Endothelial cell of umbilical vein (primary cell): Measurements from ENCODE around the gene SLC25A41. TPM values are rescaled to one million over a fixed set of nuclear protein-coding genes. Genes with fewer than 3 reads are reported as not detected.

ENCODE experiments used
- BruUV-seq: library from RNA; stranded (reverse); fragments of 400-500 nt; replicated peaks from 2 replicates; lab custom pipeline; 2021; lab: Mats Ljungman, UMichigan
- CTCF ChIA-PET: fragments of 300-600, 350-600 bp; sonication (Branson Sonifier 250); formaldehyde crosslinking; loops from one replicate; lab custom pipeline; 2021; ENCODE audit warnings: antibody characterized with exemption, inconsistent platforms; lab: Charles Lee
- POLR2A ChIA-PET: fragments of 300-600, 350-600 bp; sonication (Branson Sonifier 250); formaldehyde crosslinking; loops from one replicate; lab custom pipeline; 2021; ENCODE audit warnings: antibody characterized with exemption, inconsistent platforms; lab: Charles Lee
- DNase-seq: peaks from one replicate; pipeline ENCODE4 v3.0.0-alpha.2; 2011; ENCODE audit warnings: low read depth, low spot score
- FAIRE-seq: peaks from 2 replicates; lab custom pipeline; 2011; peaks lifted over from hg19 to GRCh38; lab: Jason Lieb, UNC
- H2AFZ ChIP-seq: 2 replicates; pipeline ENCODE4 v1.6.0; 2012; ENCODE audit warnings: low read depth, low read length, control low read depth, inconsistent platforms
- H3K27ac ChIP-seq: 2 replicates; pipeline ENCODE4 v1.5.1; 2011; ENCODE audit warnings: low read depth, mild to moderate bottlenecking, control low read depth, low read length, moderate library complexity; ENCODE audit not compliant: insufficient read depth
- H3K27me3 ChIP-seq, 2 experiments: 2 replicates each; pipeline versions ENCODE4 v1.6.0 to v1.6.1; 2011; ENCODE audit warnings: low read length in 2 of 2, mixed read lengths in 1 of 2; ENCODE audit not compliant: control insufficient read depth in 2 of 2, insufficient read depth in 2 of 2
- H3K36me3 ChIP-seq, 2 experiments: 2 replicates in 1 of 2; 3 replicates in 1 of 2; pipeline ENCODE4 v1.5.1; 2011; ENCODE audit warnings: low read length in 2 of 2, mild to moderate bottlenecking in 1 of 2, moderate library complexity in 1 of 2; ENCODE audit not compliant: control insufficient read depth in 2 of 2, insufficient read depth in 2 of 2; ENCODE audit errors: extremely low read depth in 1 of 2
- H3K4me1 ChIP-seq: 3 replicates; pipeline ENCODE4 v1.5.1; 2011; ENCODE audit warnings: mild to moderate bottlenecking, low read length; ENCODE audit not compliant: control insufficient read depth, insufficient read depth; ENCODE audit errors: extremely low read depth
- H3K4me2 ChIP-seq: 2 replicates; pipeline ENCODE4 v1.6.1; 2011; ENCODE audit warnings: low read length, control low read depth, mixed read lengths; ENCODE audit not compliant: insufficient read depth
- H3K4me3 ChIP-seq, 3 experiments: fragments of 200-600 bp in 1 of 3; sonication (generic), shearing (Covaris generic) in 1 of 3; replicated peaks in 1 of 3; 2 replicates each; pipeline ENCODE4 v1.5.1; 2011 to 2016; ENCODE audit warnings: control low read depth in 3 of 3, low read length in 3 of 3, mild to moderate bottlenecking in 2 of 3, inconsistent platforms in 1 of 3, low read depth in 1 of 3, moderate library complexity in 1 of 3; ENCODE audit not compliant: insufficient read depth in 1 of 3
- H3K79me2 ChIP-seq: 2 replicates; pipeline ENCODE4 v1.6.0; 2012; ENCODE audit warnings: low read length, inconsistent platforms; ENCODE audit not compliant: control insufficient read depth, insufficient read depth
- H3K9ac ChIP-seq: replicated peaks from 2 replicates; pipeline ENCODE3; 2011; ENCODE audit warnings: low read length, control low read depth; ENCODE audit not compliant: insufficient read depth; ENCODE audit errors: extremely low read depth
- H3K9me1 ChIP-seq: replicated peaks from 3 replicates; pipeline ENCODE4 v1.6.0; 2011; ENCODE audit warnings: mild to moderate bottlenecking, low read length; ENCODE audit not compliant: control insufficient read depth, insufficient read depth; ENCODE audit errors: extremely low read depth
- H3K9me3 ChIP-seq: replicated peaks from 2 replicates; pipeline ENCODE4 v1.5.1; 2012; ENCODE audit warnings: low read length, inconsistent platforms; ENCODE audit not compliant: control insufficient read depth, insufficient read depth
- H4K20me1 ChIP-seq: replicated peaks from 2 replicates; pipeline ENCODE3; 2011; ENCODE audit warnings: mild to moderate bottlenecking, low read length; ENCODE audit not compliant: control insufficient read depth, insufficient read depth; ENCODE audit errors: extremely low read depth
- CTCF ChIP-seq, 2 donors: IDR thresholded peaks; 1 replicate in 1 of 2; 2 replicates in 1 of 2; pipeline ENCODE4 v1.5.1; 2011; ENCODE audit warnings: low read length in 2 of 2, mild to moderate bottlenecking in 2 of 2, moderate library complexity in 2 of 2, control low read depth in 1 of 2, inconsistent platforms in 1 of 2, low read depth in 1 of 2; ENCODE audit not compliant: insufficient read depth in 1 of 2; ENCODE audit errors: extremely low read depth in 1 of 2
- EZH2 ChIP-seq: IDR thresholded peaks from 2 replicates; pipeline ENCODE4 v1.6.1; 2012; ENCODE audit warnings: borderline replicate concordance, low read depth, mild to moderate bottlenecking, moderate library complexity, low read length, inconsistent platforms; ENCODE audit not compliant: severe bottlenecking
- GATA2 ChIP-seq: IDR thresholded peaks from 2 replicates; pipeline ENCODE4 v1.7.0; 2011; ENCODE audit warnings: low read depth, mild to moderate bottlenecking, moderate library complexity, mixed read lengths, low read length; ENCODE audit not compliant: insufficient read length, insufficient read depth
- JUN ChIP-seq: IDR thresholded peaks from 2 replicates; pipeline ENCODE4 v1.6.1; 2011; ENCODE audit warnings: borderline replicate concordance, low read depth; ENCODE audit not compliant: insufficient read length, insufficient read depth
- MAX ChIP-seq: IDR thresholded peaks from 2 replicates; pipeline ENCODE4 v1.6.1; 2011; ENCODE audit not compliant: insufficient read depth, insufficient read length
- MYC ChIP-seq: IDR thresholded peaks from one replicate; pipeline ENCODE4 v1.6.1; 2011; ENCODE audit warnings: mild to moderate bottlenecking, low read depth, low read length
- POLR2A ChIP-seq: IDR thresholded peaks from 2 replicates; pipeline ENCODE4 v1.6.1; 2012; ENCODE audit warnings: low read depth, mild to moderate bottlenecking, control low read depth, low read length
- dilution Hi-C: fragments of 300-500 bp; cut with MboI; formaldehyde crosslinking; loops from one replicate; pipeline ENCODE4 v1.15.0; 2019; ENCODE audit warnings: low sequenced_read_pairs; ENCODE audit not compliant: extremely low pct_ligation_motif_present
- intact Hi-C: fragments of 100-400 bp; cut with micrococcal nuclease; formaldehyde crosslinking; loops from one replicate; pipeline ENCODE4 v1.10.0; 2022
- polyA plus RNA-seq, 4 experiments: library from polyadenylated mRNA; depleted of rRNA in 3 of 4; stranded (reverse) in 3 of 4; unstranded in 1 of 4; fragments of >200 nt; gene quantifications; 2 replicates each; pipeline versions ENCODE4 v1.2.1 to v1.2.3, GENCODE V29; 2011 to 2012; ENCODE audit warnings: missing spikeins in 1 of 4
- total RNA-seq: library from RNA; stranded (reverse); gene quantifications from 2 replicates; pipeline ENCODE4 v1.2.3, GENCODE V29; 2021

Gene SLC25A41
- total and polyA plus RNA-seq, 2 donors (not counting 3 experiments of a cell fraction or from before 2014, with no cell fraction given) = 0.21 TPM; not detected in 1

GRCh38 chr19:6480848-6481415 lies 47.4 kb upstream of the SLC25A41 start:
- no peak overlapping the region for H3K27ac ChIP-seq
- H3K27me3 ChIP-seq = peaks cover 0 to under 1% of the 10 kb centered on the region in 2 experiments
- no peak for DNase-seq
- no peaks in the 10 kb centered on the region for H4K20me1 ChIP-seq
- dilution Hi-C loops (no loop called here), intact Hi-C loops (no loop called here)
- H3K4me1 ChIP-seq = peaks cover 2% of the 10 kb centered on the region
- POLR2A ChIA-PET = no interaction called here
- no peak overlapping the region for H3K9ac ChIP-seq
- FAIRE-seq = no peak
- CTCF ChIA-PET = interaction anchor here (0.7 to 2.4 kb wide), 6 partner anchors 9 to 383 kb away, joined by 3 to 7 read pairs (median 4); no protein-coding TSS in a partner anchor
- no TSS peak for BruUV-seq
- H3K4me2 ChIP-seq = no peak overlapping the region
- no peaks in the 10 kb centered on the region for H3K79me2 ChIP-seq
- no peaks in the 10 kb centered on the region for H3K9me3 ChIP-seq
- no peak overlapping the region for H2AFZ ChIP-seq
- H3K4me3 ChIP-seq = no peak overlapping the region
- H3K36me3 ChIP-seq = no peaks in the 10 kb centered on the region
- H3K9me1 ChIP-seq = no peaks in the 10 kb centered on the region
- TF ChIP-seq POLR2A (no peak), MYC (no peak), EZH2 (no peak), MAX (no peak), GATA2 (no peak), CTCF (IDR thresholded peaks at IDR 0.05; ENCODE audit: extremely low read depth in 1 of 2, insufficient read depth in 1 of 2, low read depth in 1 of 2, low read length in 2 of 2) (no peak), JUN (no peak)
